Stimulated activated CD4-positive, alpha-beta T cell treated with anti-CD3 and anti-CD28 coated beads, Interleukin-1b, Interleukin-23, amount 100 ng/mL, for 1 hour (primary cell): Measurements from ENCODE around the gene AUH.

Experiments used
- DNase-seq, 2 donors: peaks; one replicate each; pipeline ENCODE4 v3.0.0-alpha.2; 2020; ENCODE audit warnings: low read depth in 2 of 2

Gene AUH

GRCh38 chr9:91340395-91340967 is 21.2 kb downstream of the AUH start:
- no peak for DNase-seq

- no peak for DNase-seq
Measured at GRCh38 chr9:91338681-91339080, 23.0 kb downstream of the AUH start.

GRCh38 chr9:91336786-91337185 is 24.9 kb downstream of the AUH start:
- no peak for DNase-seq

GRCh38 chr9:91334053-91334452 is 27.7 kb downstream of the AUH start:
- no peak for DNase-seq

- no peak for DNase-seq
Measured at GRCh38 chr9:91333551-91333950, 28.2 kb downstream of the AUH start.

GRCh38 chr9:91332546-91333231 is 29.0 kb downstream of the AUH start:
- DNase-seq = no peak

- DNase-seq = no peak
Measured at GRCh38 chr9:91331849-91332248, 29.9 kb downstream of the AUH start.

GRCh38 chr9:91328186-91328585 is 33.5 kb downstream of the AUH start:
- no peak for DNase-seq

GRCh38 chr9:91321691-91322090 is 40.0 kb downstream of the AUH start:
- no peak for DNase-seq

GRCh38 chr9:91320299-91320698 is 41.4 kb downstream of the AUH start:
- DNase-seq = no peak

GRCh38 chr9:91316093-91316492 is 45.6 kb downstream of the AUH start:
- no peak for DNase-seq

- no peak for DNase-seq
Measured at GRCh38 chr9:91315191-91315590, 46.5 kb downstream of the AUH start.

GRCh38 chr9:91312717-91313325 is 48.9 kb downstream of the AUH start:
- DNase-seq = no peak

- DNase-seq = no peak
Measured at GRCh38 chr9:91310037-91310436, 51.7 kb downstream of the AUH start.

GRCh38 chr9:91308191-91308590 is 53.5 kb downstream of the AUH start:
- DNase-seq = no peak

- no peak for DNase-seq
Measured at GRCh38 chr9:91307279-91307678, 54.4 kb downstream of the AUH start.

GRCh38 chr9:91306296-91306630 is 55.5 kb downstream of the AUH start:
- no peak for DNase-seq

- DNase-seq = no peak
Measured at GRCh38 chr9:91305596-91306295, 56.0 kb downstream of the AUH start.

GRCh38 chr9:91303741-91304415 is 57.8 kb downstream of the AUH start:
- no peak for DNase-seq

- DNase-seq = no peak
Measured at GRCh38 chr9:91302831-91303230, 58.9 kb downstream of the AUH start.

GRCh38 chr9:91301161-91301560 is 60.6 kb downstream of the AUH start:
- no peak for DNase-seq

GRCh38 chr9:91298311-91298710 is 63.4 kb downstream of the AUH start:
- DNase-seq = no peak
